Activated naive CD4-positive, alpha-beta T cell treated with anti-CD3 and anti-CD28 coated beads, Interleukin-2, amount 10 ng/mL, durations not matched to agents 7 days and 5 days (primary cell): Measurements from ENCODE around the gene PDHB.
A peak's percentile ranks its signal among the peaks of the same experiment; 100 is the strongest.

Experiments used
- CTCF ChIA-PET: fragments of 350-600 bp; sonication (Branson Sonifier 250); formaldehyde crosslinking; loops from one replicate; lab custom pipeline; 2021; ENCODE audit warnings: antibody characterized with exemption; lab: Charles Lee
- DNase-seq: peaks from one replicate; pipeline ENCODE4 v3.0.0-alpha.2; 2020
- H3K27ac Mint-ChIP-seq: one replicate; pipeline ENCODE4 v1.8.0; 2021; ENCODE audit warnings: mild to moderate bottlenecking, moderate library complexity, mixed read lengths
- H3K27me3 Mint-ChIP-seq: one replicate; pipeline ENCODE4 v1.8.0; 2021; ENCODE audit warnings: mild to moderate bottlenecking, mixed read lengths
- H3K36me3 Mint-ChIP-seq: one replicate; pipeline ENCODE4 v1.8.0; 2021; ENCODE audit warnings: mixed read lengths
- H3K4me1 Mint-ChIP-seq: one replicate; pipeline ENCODE4 v1.8.0; 2021; ENCODE audit warnings: mixed read lengths
- H3K4me3 Mint-ChIP-seq: one replicate; pipeline ENCODE4 v1.8.0; 2021; ENCODE audit warnings: mild to moderate bottlenecking, moderate library complexity, mixed read lengths
- H3K9me3 Mint-ChIP-seq: one replicate; pipeline ENCODE4 v1.8.0; 2021; ENCODE audit warnings: mixed read lengths

Gene PDHB

DNA sequence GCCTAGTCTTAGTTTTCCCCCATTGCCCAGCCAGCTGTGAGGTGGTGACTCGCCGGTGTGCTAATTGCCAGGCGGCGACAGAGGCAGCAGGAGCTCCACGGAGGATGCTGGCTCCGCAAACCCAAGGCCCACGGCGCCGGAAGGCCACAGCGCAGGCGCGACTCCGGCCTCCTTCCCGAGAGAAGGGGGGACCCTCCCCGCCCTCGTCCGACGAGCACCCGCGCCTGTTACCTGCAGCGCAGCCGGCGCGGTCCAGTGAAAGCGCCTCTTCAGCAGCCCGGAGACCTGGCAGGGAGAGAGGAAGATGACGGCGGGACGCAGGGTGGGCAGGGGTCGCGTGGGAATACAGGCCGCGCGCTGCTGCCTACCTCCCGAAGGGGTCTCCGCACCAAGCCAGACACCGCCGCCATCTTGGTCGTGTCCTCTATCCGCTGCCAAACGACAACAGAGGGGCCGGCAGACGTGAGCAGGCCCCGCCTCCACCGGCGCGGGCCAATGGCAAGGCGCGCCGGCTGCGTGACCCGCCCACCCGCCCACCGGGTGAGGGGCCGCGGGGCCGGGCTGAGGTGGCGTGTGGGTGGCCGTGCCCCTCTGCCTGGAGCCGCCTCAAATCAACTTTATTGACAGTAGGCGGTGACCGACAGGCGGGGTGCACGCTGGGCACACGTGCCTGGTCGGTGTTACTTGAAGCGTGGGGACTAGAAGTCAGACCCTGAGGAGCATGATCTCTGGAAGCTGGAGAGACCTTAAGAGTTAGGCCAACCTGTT is at the start of gene PDHB:
PDHB (minus strand) TSS at position 433 of the 768 bp plus-strand sequence; CDS start at position 410, 23 bp downstream.
- peak within 1 kb of the TSS; percentile 94 for H3K27ac Mint-ChIP-seq
- CTCF ChIA-PET: interaction anchor here (1.2 to 1.5 kb wide), 3 partner anchors 18 to 84 kb away, joined by 3 to 4 read pairs (median 3); partner anchors contain the start of gene KCTD6
- DNase-seq: peak; percentile 93
- no peaks in the 10 kb centered on the region for H3K9me3 Mint-ChIP-seq
- H3K4me1 Mint-ChIP-seq: peaks cover 27% of the 10 kb centered on the region
- H3K27me3 Mint-ChIP-seq: peaks cover 14% of the 10 kb centered on the region
- peak within 1 kb of the TSS; percentile 79 for H3K4me3 Mint-ChIP-seq
- H3K36me3 Mint-ChIP-seq: peaks cover 28% of the 10 kb centered on the region

DNA sequence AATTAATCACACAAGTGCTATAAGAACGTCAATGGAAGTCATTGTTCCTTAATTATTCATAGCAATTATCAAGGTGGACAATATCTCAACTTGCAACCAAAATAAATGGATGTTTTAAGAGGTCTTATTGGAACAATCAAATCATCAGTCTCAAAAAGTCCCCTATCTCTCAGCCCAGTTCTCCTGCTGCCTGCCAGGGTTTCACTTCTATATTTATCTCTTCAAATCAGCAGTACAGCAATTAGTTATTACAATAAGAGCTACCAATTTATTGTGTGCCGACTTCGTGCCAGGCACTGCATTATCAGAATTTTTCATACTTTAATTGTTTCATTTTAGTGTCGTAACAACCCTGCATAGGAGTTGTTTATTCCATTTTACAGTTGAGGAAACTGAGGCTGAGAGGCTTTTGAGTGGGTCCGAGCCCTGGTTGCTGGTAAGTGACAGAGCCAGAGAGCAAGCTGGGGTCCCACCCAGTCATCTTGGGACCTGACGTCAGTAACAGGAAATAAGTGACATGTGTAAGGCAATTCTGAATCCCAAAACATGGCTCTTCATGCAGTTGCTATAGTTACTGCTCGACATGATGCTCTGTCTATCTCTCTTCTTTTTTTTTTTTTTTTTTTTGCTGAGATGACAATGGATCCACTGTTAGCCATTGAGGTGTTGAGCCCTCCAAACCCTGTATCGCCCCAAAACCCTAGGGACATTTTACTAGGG is 49.4 kb upstream of the PDHB start:
- Mint-ChIP-seq H3K4me3 (no peak overlapping the region), H3K27me3 (peaks cover 62% of the 10 kb centered on the region), H3K4me1 (no peaks in the 10 kb centered on the region), H3K27ac (no peak overlapping the region), H3K9me3 (no peaks in the 10 kb centered on the region), H3K36me3 (no peaks in the 10 kb centered on the region)
- CTCF ChIA-PET: interaction anchor here (1.4 to 1.9 kb wide), 2 partner anchors 19 to 177 kb away, joined by 3 to 8 read pairs; partner anchors contain the start of genes HTD2 and RPP14
- DNase-seq: no peak

DNA sequence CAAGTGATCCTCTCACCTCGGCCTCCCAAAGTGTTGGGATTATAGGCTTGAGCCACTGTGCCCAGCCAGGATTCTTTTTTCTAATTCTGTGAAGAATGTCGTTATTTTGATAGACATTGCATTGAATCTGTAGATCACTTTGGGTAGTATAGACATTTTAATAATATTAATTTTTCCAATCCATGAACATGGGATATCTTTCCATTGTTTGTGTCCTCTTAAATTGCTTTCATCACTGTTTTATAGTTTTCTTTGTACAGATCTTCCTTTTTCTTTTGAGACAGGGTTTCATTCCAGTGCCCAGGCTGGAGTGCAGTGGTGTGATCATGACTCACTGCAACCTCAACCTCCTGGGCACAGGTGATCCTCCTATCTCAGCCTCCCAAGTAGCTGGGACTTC is 46.7 kb upstream of the PDHB start:
- Mint-ChIP-seq H3K27ac (no peak overlapping the region), H3K4me3 (no peak overlapping the region), H3K4me1 (peaks cover under 1% of the 10 kb centered on the region), H3K9me3 (no peaks in the 10 kb centered on the region), H3K36me3 (no peaks in the 10 kb centered on the region), H3K27me3 (peaks cover 38% of the 10 kb centered on the region)
- no peak for DNase-seq
- CTCF ChIA-PET: interaction anchor here (1.8 to 2.1 kb wide), 2 partner anchors 11 to 17 kb away, joined by 5 to 10 read pairs; partner anchors contain the start of gene KCTD6

DNA sequence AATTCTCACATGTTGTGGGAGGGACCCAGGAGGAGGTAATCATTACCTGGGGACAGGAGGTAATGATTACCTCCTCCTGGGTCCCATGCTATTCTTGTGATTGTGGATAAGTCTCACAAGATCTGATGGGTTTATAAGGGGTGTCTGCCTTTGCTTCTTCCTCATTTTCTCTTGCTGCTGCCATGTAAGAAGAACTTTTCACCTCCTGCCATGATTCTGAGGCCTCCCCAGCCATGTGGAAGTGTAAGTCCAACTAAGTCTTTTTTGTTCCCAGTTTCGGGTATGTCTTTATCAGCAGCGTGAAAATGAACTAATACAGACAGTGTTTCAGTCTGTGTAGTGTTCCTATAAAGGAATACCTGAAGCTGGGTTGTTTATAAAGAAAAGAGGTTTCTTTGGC is 45.1 kb upstream of the PDHB start:
- no peaks in the 10 kb centered on the region for H3K9me3 Mint-ChIP-seq
- peaks cover 16% of the 10 kb centered on the region for H3K4me1 Mint-ChIP-seq
- no peak overlapping the region for H3K27ac Mint-ChIP-seq
- no peak overlapping the region for H3K4me3 Mint-ChIP-seq
- CTCF ChIA-PET: interaction anchor here (0.5 to 1.8 kb wide), 2 partner anchors 12 to 15 kb away, joined by 3 to 10 read pairs; no protein-coding TSS in a partner anchor
- H3K27me3 Mint-ChIP-seq: peaks cover 24% of the 10 kb centered on the region
- H3K36me3 Mint-ChIP-seq: no peaks in the 10 kb centered on the region
- DNase-seq: no peak

DNA sequence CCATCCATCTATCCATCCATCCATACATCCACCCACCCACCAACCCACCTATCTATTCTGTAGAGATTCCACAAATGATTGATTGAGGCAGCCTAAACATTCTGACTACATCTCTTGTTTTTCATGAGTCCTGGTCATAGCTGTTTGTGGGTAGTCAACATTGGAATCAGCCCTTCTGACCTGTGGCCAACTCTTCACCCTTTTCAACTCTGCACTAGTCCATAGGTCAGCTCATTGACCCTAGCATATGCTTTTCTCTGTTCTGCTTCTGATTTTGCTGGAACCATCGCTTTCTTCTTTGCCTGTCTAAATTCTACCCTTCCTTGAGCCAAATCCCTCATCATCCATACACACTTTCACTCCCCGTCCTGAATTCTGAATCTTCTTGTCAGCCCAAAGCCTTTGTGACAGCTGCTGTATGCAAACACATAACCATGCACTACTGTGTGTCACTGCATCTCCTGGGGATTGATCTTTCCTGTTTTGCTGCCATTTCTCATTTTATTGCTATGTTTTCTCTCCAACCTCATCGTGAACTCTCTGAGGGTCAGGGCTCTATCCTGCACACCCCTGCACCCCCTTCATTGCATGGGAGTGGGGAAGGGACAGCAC is 41.4 kb upstream of the PDHB start:
- DNase-seq: no peak
- H3K27me3 Mint-ChIP-seq: peaks cover 8% of the 10 kb centered on the region
- H3K4me3 Mint-ChIP-seq: no peak overlapping the region
- no peak overlapping the region for H3K27ac Mint-ChIP-seq
- H3K9me3 Mint-ChIP-seq: no peaks in the 10 kb centered on the region
- peaks cover 48% of the 10 kb centered on the region for H3K4me1 Mint-ChIP-seq
- CTCF ChIA-PET: interaction anchor here (0.9 to 2.2 kb wide), 3 partner anchors 11 to 56 kb away, joined by 3 to 7 read pairs (median 4); no protein-coding TSS in a partner anchor
- no peaks in the 10 kb centered on the region for H3K36me3 Mint-ChIP-seq

DNA sequence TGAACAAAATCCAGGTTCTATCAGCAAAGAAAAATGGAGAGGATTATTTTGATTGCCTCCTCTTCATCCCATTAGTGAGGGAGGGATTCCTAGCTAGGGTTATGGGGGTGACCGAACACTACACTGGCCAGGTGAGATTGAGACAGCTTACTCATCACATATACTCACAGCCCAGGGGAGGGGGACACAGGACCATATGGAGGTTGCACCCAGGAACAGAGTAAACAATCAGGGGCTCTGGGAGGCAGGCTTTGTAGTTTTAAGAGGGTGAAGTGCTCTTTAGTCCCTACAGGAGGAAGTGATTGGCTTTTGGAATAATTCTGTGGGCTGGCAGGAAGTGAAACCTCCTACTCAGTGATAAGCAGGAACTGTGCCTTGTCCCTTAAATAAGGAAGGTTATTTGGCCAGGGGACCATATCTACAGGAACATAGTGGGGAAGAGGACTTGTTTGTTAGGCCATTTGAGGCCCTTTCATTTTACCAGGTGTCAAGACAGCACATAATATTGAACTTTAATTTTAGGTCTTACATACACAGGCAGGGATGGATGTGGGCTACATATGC is 40.8 kb upstream of the PDHB start:
- no peaks in the 10 kb centered on the region for H3K9me3 Mint-ChIP-seq
- DNase-seq: no peak
- peaks cover 52% of the 10 kb centered on the region for H3K4me1 Mint-ChIP-seq

DNA sequence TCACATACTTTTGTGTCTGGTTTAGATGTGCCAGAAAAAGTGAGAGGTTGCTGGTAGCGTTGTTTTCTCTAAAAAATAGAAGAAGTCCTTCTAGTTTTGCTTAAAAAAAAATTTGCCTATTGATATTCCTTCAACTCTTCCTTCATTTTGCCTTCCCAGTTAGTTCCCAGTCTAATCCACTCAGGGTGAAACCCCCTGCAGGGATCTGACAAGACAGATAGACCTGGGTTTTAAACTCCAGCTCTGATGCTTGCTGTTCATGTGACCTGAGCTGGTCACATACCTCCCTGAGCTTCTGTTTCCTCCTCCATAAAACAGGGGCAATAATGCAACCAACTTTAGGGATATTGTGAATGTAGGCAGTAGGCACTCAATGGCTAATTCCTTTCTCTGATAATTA is 39.6 kb upstream of the PDHB start:
- Mint-ChIP-seq H3K36me3 (no peaks in the 10 kb centered on the region), H3K27me3 (no peaks in the 10 kb centered on the region), H3K4me3 (no peak overlapping the region), H3K4me1 (peaks cover 52% of the 10 kb centered on the region), H3K27ac (no peak overlapping the region), H3K9me3 (no peaks in the 10 kb centered on the region)
- CTCF ChIA-PET: interaction anchor here (0.8 to 4.1 kb wide), 5 partner anchors 10 to 139 kb away, joined by 3 to 32 read pairs (median 5); partner anchors contain the start of gene KCTD6
- DNase-seq: no peak

More for the DNA sequence above, 40.8 kb upstream of the PDHB start:
- CTCF ChIA-PET: interaction anchor here (0.5 to 2.2 kb wide), 5 partner anchors 11 to 141 kb away, joined by 3 to 7 read pairs (median 4); no protein-coding TSS in a partner anchor
- peaks cover 7% of the 10 kb centered on the region for H3K27me3 Mint-ChIP-seq
- H3K4me3 Mint-ChIP-seq: no peak overlapping the region
- H3K27ac Mint-ChIP-seq: no peak overlapping the region
- H3K36me3 Mint-ChIP-seq: no peaks in the 10 kb centered on the region

DNA sequence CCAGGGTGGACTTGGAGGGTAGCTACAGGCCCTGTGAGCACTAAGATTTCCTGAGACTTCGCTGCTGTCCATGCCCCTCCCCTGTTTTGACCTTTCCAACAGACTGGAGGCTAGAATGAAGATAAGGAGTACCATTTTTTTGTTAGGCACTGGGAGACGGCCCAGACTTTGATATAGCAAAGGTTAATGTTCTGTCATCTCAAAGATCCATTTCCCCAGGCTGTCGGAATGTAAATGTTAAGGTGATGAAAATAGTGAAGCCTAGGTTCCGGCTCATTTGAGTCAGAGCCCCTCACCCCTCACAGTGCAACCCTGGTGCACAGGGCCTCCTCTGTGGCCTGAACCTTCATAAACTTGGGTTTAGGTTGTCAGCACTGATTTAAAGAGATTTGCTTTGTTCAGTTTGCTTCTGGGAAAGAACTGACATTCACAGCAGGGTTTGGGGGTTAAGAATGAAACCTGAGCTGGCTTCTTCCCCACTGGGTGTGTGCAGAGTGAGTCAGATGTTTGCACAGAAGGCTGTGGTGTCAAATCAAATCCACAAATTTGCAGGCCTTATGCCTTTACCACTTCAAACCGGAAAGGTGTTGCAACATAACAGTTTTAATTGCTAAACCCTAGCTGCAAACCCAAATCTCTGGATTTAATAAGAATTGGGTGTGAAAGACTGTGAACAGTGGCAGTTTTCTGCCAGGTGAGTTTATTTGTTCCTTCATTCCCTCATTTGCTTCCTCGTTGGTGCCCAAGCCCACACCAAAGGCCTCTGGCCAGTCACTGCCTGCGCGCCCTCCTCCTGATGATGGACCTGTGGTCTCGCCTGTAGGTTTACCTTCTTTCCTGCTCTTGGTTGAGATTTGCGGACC is 37.6 kb upstream of the PDHB start:
- CTCF ChIA-PET: interaction anchor here (4.1 kb wide), 1 partner anchor 22 kb away, joined by 32 read pairs; the partner anchor contains the start of gene KCTD6
- Mint-ChIP-seq H3K4me3 (no peak overlapping the region), H3K9me3 (no peaks in the 10 kb centered on the region), H3K27ac (peak overlapping the region; percentile 93), H3K27me3 (no peaks in the 10 kb centered on the region), H3K4me1 (peaks cover 52% of the 10 kb centered on the region), H3K36me3 (no peaks in the 10 kb centered on the region)
- DNase-seq: peak; percentile 61

DNA sequence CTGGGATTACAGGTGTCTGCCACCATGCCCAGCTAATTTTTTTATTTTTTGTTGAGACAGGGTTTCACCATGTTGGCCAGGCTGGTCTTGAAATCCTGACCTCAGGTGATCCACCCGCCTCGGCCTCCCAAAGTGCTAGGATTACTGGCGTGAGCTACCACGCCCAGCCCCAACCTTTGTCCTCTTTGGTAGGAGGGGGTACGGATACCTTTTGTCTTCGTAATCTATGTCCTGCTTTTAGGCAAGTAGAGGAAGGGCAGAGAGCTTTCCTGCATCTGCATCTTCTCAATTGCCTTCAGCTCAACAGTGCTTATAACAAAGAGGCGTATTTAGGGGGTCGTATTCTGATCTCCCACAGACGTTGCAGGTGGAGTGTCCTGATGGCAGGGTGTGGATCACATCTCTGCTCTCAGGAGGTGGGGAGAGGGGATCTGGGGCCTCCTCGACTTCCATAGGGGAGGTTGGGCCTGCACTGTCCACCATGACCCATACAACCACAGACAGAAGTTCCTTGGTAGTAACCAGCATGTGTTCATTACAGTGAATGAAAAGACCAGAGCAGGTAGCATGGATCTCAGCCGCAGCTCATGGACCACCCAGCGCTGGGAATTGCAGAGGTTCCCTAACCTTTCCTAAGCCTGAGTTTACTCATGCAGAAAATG is 36.9 kb upstream of the PDHB start:
- no peak overlapping the region for H3K4me3 Mint-ChIP-seq
- H3K9me3 Mint-ChIP-seq: no peaks in the 10 kb centered on the region
- peak overlapping the region; percentile 93 for H3K27ac Mint-ChIP-seq
- CTCF ChIA-PET: interaction anchor here (0.8 to 4.1 kb wide), 2 partner anchors 22 to 140 kb away, joined by 3 to 32 read pairs; partner anchors contain the start of gene KCTD6
- peaks cover 52% of the 10 kb centered on the region for H3K4me1 Mint-ChIP-seq
- H3K27me3 Mint-ChIP-seq: no peaks in the 10 kb centered on the region
- H3K36me3 Mint-ChIP-seq: no peaks in the 10 kb centered on the region
- no peak for DNase-seq

DNA sequence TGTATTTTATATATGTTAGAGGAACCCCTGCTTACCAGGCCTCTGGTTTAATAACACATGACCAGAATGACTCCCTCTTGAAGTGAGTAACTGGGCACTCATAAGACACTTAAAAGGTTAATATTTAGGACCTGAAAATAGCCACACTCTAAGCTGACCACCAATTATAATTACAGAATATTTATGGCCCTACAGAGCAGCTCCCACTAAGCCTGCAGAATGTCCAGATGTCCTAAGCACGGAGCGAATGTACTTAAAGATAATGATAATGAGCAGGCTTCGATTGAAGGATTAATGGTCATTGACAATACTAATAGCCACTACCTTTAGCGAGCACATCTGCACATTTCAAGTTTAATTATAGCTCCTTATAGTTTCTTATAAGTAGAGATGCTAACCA is 35.5 kb upstream of the PDHB start:
- H3K9me3 Mint-ChIP-seq: no peaks in the 10 kb centered on the region
- H3K27ac Mint-ChIP-seq: no peak overlapping the region
- H3K36me3 Mint-ChIP-seq: no peaks in the 10 kb centered on the region
- no peaks in the 10 kb centered on the region for H3K27me3 Mint-ChIP-seq
- DNase-seq: no peak
- H3K4me1 Mint-ChIP-seq: peaks cover 39% of the 10 kb centered on the region
- H3K4me3 Mint-ChIP-seq: no peak overlapping the region
- CTCF ChIA-PET: interaction anchor here (0.6 kb wide), 1 partner anchor 153 kb away, joined by 3 read pairs; no protein-coding TSS in a partner anchor

DNA sequence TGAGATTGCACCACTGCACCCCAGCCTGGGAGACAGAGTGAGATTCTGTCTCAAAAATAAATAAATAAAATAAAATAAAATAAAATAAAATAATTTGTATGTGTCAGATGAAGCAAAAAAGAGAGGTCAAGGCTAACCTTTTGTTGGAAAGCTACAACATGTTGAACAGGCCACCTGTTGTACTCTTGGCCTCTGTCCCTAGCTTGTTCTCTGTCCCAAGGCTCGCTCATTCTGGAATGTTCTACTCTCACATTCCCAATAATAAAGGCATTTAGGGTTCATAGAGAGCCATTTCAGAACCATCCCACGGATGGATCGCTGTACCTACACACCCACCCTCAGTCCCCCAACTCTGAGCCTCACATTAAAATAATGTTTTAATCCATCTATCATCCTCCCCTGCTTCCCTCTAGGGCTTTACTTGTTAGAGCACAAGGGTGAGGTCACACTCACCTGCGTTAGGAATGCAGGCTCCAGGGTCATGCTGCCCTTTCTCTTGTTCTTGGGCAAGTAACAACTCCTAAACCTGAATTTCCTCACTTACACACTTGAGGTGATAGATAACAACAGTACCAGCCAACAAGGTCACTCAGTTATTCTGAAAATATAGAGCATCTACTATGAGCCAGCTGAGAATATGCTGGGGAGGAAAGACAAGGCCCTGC is 33.4 kb upstream of the PDHB start:
- no peak for DNase-seq
- H3K27ac Mint-ChIP-seq: no peak overlapping the region
- no peaks in the 10 kb centered on the region for H3K36me3 Mint-ChIP-seq
- CTCF ChIA-PET: interaction anchor here (1.1 kb wide), 1 partner anchor 161 kb away, joined by 3 read pairs; the partner anchor contains the start of genes HTD2 and RPP14
- H3K27me3 Mint-ChIP-seq: no peaks in the 10 kb centered on the region
- H3K9me3 Mint-ChIP-seq: no peaks in the 10 kb centered on the region
- H3K4me1 Mint-ChIP-seq: peaks cover 31% of the 10 kb centered on the region
- no peak overlapping the region for H3K4me3 Mint-ChIP-seq

DNA sequence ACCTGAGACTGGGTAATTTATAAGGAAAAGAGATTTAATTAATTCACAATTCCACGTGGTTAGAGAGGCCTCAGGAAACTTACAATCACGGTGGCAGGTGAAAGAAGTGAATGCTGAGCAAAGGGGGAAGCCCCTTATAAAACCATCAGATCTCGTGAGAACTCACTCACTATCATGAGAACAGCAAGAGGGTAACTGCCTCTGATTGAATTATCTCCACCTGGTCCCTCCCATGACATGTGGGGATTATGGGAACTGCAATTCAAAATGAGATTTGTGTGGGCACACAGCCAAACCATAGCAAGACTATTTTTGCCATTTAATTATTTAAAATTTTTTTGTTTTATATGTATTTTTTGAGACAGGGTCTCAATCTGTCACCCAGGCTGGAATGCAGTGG is 31.2 kb upstream of the PDHB start:
- no peaks in the 10 kb centered on the region for H3K9me3 Mint-ChIP-seq
- CTCF ChIA-PET: interaction anchor here (1.2 kb wide), 1 partner anchor 178 kb away, joined by 3 read pairs; no protein-coding TSS in a partner anchor
- no peak for DNase-seq
- no peaks in the 10 kb centered on the region for H3K36me3 Mint-ChIP-seq
- H3K4me1 Mint-ChIP-seq: peaks cover 10% of the 10 kb centered on the region
- H3K4me3 Mint-ChIP-seq: no peak overlapping the region
- no peak overlapping the region for H3K27ac Mint-ChIP-seq
- H3K27me3 Mint-ChIP-seq: no peaks in the 10 kb centered on the region
